NCI-H748 treated with DMSO at 0.1 percent for 48 hours (cell line): ENCODE results near the gene UBXN10.

Experiments used
- DNase-seq: peaks from one replicate; lab custom pipeline; 2025; lab: John Stamatoyannopoulos, UW

The UBXN10 gene

DNA sequence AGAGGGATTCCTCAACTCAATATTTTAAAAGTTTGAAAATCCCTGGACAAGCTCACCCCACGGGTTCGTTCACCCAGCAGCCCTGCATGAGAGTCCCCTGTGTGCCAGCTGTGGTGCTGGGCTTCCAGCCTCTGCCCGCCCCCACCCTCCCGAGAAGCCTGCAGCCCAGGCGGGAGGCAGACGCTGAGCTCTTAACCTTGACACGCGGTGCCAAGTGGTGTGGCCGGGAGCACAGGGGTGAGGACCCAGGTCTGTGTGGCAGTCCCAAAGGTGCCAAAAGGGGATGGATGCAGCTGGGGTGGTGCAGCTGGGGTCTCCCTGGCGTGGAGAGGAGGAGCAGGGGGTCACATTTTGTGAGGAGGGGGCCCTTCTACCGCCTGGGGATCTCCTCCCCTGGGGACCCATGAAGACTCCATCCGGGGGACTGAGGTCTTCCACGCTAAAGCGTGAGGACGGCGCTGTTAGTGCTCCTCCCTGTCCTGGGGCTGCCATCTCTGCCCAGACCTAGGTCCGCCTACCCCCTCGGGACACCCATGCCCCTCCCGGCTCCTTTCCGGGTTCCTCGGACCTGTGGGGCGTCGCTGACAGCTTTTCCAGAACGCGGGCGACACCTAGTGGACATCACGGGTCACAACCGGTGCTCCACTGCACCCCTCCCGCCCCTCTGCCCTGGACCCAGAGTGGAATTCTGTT lies 33.8 kb upstream of the UBXN10 start:
- peak; percentile 26 for DNase-seq

DNA sequence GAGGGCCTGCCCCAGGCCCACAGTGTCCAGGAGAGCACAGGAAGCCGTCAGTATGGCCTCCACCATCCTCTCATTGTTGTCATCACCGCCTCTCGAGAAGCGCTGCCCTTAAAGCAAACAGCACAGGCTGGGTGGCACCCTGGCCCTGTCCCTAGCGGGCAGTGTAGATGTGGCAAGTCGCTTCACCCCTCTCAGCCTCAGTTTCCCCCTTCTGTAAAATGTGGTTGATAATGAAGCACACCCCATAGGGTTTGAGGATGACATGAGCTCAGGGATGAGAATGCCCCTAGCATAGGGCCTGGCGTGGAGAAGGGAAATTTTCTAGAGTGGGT lies 33.3 kb upstream of the UBXN10 start:
- DNase-seq, result no peak

- no peak for DNase-seq
These were observed 32.9 kb upstream of the UBXN10 start for GRCh38 chr1:20153000-20153418.

DNA sequence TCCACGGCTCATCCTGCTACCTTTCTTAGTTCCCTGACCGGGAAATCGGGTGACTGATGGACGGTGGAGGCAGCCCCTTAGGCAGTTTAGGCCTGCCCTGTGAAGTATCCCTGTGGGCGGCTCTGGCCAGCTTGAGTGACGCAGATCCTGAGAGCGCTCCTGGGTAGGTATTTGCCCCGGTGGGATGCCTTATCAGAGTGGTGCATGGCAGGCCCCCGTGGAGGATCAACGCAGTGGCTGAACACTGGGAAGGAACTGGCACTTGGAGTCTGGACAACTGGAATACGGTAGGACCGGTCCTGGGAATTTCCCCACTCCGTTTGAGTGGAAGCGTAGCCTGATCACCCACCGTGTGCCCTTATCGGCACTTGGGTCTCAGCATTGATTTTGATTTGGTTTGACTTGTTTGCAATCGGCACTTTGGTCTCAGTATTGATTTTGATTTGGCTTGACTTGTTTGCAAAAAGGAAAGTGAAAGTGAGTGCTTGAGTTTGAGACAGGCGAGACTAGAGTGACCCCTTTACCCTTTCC lies 31.5 kb upstream of the UBXN10 start:
- DNase-seq, result no peak

DNA sequence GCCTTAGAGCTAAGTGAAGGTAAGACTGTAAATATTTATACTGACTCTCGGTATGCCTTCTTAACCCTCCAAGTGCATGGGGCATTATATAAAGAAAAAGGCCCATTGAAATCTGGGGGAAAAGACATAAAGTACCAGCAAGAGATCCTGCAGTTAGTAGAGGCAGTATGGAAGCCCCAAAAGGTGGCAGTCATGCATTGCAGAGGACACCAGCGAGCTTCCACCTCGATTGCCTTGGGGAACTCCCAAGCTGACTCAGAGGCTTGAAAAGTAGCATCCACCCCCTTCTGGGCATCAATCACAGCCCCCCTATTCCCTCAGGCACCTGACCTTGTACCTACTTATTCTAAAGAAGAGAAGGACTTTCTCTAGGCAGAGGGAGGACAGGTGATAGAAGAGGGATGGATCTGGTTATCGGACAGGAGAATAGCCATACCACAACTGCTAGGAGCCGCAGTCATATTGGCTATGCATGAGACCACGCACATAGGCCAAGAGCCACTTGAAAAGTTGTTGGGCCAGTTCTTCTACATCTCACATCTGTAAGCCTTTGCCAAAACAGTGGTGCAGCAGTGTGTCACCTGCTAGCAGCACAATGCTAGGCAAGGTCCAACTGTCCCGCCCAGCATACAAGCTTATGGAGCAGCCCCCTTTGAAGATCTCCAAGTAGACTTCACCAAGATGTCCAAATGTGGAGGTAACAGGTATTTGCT lies 27.4 kb upstream of the UBXN10 start:
- no peak for DNase-seq

GRCh38 chr1:20160034-20160433 lies 25.9 kb upstream of the UBXN10 start:
- DNase-seq, result no peak

DNA sequence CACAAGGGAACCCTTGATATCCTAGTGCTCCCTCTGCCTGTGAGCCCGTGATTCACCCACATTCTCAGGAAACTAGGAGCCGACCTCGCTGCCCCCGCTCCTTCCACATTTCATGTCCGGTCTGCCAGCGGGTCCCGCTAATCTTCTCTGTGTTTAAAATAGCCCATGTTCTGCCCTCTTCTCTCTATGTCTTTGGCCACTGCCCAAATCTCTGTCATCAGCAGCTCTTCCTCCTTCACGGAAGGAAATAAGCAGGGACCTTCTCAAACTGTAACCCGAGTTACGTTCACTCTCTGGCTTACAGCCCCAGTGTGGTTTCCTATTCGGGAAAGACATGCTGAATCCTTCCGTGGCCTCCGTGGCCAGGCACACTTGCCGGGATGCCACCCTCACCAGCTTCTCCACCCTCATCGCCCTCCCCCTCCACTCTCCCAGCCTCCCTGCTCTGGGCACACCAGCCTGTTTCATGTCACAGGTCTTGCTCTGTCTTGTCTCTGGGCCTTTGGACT lies 21.1 kb upstream of the UBXN10 start:
- no peak for DNase-seq

DNA sequence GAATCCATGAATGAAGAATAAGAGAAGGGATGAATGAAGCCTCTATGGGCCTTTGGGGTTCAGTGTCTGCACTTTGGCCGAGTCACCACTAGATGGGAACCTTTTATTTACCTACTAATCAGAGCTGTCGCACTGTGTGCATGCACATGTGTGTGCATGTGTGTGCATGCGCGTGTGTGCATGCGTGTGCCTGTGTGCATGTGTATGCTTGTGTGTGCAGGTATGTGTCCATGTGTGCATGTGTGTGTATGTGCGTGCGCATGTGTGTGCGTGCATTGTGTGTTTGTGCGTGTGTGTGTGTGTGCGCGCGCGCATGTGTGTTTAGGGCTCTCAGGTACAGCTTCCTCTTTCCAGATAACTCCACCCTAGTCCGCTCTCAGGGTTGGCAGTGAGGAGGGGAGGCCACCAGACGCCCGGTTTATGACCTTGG lies 20.4 kb upstream of the UBXN10 start:
- no peak for DNase-seq

- no peak for DNase-seq
These were observed 19.8 kb upstream of the UBXN10 start for GRCh38 chr1:20166051-20166450.

DNA sequence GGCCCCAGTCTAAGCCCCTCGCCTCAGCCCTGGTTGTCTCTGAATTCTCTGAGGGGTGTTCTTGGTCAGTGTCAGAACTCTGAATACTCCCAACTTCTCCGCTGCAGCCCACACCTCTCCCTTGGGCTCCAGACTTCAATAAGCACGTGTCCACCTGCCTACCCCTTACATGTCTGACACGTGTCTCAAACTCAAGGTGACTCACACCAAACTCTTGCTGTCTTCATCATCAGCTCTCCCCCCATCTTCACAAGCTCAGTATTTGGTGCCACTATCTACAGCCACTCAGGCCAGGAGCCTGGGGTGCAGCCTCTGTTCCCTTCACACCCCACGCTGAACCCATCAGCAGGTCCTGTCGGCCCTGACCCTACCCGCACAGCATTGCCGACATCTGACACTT lies 18.8 kb upstream of the UBXN10 start:
- no peak for DNase-seq

DNA sequence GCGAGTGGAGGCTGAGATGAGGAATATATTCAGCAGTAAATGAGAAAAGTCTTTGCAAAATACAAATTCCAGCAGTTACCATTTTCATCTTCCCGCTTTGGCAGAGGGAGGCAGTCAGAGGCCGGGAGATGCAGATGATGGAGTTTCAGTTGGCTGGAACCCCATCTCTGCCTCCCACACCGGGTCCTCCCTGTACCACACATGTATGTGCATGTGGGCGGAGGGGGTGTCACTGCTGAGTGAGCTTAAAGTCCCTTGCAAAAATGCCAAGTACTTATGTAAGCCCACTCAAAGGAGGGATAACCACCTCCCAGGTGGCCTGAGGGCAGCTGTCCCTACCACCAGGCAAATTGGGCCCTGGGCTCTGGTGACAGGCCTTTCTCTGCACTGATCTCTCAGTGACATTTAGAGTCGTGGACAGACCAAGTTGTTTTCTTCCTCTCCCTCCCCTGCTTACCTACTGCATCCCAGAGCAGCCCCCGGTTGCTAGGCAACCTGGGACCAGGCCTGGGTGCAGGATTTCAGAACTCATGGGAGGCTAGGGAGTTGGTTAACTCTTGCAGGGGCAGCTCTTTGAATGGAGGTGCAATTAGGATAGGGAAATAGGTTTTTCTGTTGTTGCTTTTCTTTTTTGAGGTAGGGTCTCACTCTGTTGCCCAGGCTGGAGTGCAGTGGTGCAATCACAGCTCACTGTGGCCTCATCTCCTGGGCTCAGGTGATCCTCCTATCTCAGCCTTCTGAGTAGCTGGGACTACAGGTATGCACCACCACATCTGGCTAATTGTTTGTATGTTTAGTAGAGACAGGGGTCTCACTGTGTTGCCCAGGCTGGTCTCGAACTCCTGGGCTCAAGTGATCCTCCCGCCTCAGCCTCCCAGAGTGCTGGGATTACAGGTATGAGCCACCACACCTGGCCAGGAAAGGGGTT lies 17.1 kb upstream of the UBXN10 start:
- no peak for DNase-seq

GRCh38 chr1:20169932-20170331 lies 16.0 kb upstream of the UBXN10 start:
- DNase-seq, result no peak

- DNase-seq, result no peak
These were observed 13.8 kb upstream of the UBXN10 start for GRCh38 chr1:20172033-20172590.

DNA sequence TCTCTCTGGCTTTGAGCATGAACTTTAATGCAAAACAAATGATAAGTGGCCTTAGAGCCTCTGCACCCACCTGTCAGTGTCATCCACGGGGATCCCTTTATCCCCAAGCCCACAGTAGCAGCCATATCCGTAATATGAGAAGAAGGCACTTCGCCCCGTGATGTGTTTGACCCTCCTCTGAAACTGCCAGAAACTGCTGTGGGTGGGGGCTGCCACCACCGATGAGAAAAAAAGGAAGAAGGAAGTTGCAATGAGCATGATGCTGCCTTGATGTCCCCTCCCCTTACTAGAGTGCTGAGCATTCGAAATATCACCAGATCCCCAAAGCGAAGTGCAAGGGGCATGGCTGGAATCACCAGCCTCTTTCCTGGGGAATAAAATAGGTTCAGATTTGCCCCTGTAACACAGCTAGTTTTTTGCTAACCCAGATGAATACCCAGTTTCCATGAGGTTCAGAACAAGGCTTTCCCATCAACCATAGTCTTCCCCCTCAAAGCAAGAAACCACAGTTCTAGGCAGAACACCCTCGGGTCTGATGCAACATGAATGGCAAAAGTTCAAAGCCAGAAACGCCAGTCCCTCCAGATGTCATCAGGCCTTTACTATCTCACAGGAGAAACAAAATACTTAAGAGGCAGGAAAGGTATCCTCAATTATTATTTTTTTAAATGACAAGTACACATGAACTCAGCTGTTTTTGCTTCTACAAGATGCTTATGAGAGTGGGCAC lies 10.8 kb upstream of the UBXN10 start:
- DNase-seq, result no peak

DNA sequence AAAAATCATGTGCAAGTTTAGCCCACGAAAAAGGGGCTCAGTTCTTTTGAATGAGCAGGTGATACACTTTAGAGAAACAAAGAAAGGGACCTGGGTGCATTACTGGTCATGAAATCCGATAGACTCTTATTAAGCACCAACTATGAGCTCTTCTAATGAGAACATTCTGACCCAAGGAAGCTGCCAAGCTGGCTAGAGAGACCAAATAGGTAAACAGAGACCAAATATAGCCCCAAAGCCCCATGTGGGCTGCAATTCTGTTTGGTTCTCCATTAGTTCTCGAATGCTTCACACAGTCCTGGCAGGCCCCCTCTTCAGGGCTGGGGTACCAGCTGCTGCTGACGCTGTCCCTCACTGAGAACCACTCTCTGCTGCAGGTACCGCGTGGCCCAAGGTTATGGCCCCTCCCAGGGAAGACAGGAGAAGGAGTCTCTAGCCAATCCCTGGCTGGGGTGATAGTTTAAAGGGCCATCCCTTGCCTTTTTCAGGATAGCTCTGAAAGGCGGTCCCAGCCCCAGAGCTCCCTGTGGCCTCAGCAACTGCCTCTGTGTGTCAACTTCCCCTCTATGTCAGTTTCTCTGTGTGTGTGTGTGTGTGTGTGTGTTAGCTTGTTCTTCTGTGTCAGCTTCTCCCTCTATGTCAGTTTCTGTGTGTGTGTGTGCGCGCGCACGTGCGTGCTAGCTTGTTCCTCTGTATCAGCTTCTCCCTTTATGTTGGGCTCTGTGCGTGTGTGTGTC lies 7.1 kb upstream of the UBXN10 start:
- no peak for DNase-seq

DNA sequence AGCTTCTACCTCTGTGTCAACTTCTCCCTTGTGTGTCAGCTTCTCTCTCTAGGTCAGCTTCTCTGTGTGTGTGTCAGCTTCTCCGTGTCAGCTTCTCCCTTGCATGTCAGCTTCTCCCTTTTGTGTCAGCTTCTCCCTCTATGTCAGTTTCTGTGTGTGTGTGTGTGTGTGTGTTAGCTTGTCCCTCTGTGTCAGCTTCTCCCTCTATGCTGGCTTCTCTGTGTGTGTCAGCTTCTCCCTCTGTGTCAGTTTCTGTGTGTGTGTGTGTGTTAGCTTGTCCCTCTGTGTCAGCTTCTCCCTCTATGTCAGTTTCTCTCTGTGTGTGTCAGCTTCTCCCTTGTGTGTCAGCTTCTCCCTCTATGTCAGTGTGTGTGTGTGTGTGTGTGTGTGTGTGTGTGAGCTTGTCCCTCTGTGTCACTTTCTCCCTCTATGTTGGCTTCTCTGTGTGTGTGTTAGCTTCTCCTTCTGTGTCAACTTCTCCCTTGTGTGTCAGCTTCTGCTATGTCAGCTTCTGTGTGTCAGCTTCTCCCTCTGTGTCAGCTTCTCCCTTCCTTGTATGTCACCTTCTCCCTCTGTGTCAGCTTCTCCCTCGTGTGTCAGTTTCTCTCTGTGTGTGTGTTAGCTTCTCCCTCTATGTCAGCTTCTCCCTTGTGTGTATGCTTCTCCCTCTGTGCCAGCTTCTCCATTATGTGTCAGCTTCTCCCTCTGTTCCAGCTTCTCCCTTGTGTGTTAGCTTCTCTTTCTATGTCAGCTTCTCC lies 6.3 kb upstream of the UBXN10 start:
- DNase-seq, result no peak

GRCh38 chr1:20180129-20180843 lies 5.6 kb upstream of the UBXN10 start:
- no peak for DNase-seq

- DNase-seq, result no peak
These were observed 5.1 kb upstream of the UBXN10 start for GRCh38 chr1:20180844-20181207.

DNA sequence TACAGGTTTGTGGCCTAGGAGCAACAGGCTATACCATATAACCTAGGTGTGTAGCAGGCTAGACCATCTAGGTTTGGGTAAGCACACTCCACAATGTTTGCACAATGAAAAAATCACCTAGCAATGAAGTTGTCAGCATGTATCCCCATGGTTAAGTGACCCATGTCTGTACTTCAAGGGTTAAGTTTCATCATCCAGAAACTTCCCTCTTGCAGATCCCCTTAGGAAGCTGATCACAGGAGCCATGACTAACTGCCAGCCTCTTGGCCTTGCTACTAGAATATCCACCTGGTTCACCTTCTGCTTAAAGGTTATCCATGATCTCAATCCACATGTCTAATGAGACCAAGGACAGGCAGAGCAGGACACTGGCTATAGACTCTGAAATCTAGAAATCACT lies 3.5 kb upstream of the UBXN10 start:
- no peak for DNase-seq
